Measurements from ENCODE around the gene CELSR1.
A peak's percentile ranks its signal among the peaks of the same experiment; 100 is the strongest.

Gene CELSR1

DNA sequence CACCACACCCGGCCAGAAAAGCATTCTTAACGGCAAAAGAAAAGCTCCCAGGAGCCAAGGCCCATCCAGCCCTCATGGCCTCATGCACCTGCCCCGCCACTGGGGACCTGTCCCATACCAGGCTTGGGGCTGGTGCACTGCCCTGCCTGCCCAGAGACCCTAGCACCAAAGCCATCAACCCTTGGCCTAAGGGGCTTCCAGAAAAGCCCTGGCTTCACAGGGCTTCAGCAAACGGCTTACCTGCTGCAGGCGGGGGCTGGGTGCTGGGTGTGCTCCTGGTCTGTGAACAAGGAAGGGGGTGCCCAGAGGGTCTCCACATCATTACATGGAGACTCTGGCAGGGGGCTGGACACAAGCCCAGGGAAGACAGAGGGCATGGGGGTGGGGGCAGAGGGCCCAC is 89.5 kb downstream of the CELSR1 start:
- H3K4me3 ChIP-seq (ENCODE audit: low read depth, low read length) = no peak overlapping the region
- TF ChIP-seq, protein P1, sequence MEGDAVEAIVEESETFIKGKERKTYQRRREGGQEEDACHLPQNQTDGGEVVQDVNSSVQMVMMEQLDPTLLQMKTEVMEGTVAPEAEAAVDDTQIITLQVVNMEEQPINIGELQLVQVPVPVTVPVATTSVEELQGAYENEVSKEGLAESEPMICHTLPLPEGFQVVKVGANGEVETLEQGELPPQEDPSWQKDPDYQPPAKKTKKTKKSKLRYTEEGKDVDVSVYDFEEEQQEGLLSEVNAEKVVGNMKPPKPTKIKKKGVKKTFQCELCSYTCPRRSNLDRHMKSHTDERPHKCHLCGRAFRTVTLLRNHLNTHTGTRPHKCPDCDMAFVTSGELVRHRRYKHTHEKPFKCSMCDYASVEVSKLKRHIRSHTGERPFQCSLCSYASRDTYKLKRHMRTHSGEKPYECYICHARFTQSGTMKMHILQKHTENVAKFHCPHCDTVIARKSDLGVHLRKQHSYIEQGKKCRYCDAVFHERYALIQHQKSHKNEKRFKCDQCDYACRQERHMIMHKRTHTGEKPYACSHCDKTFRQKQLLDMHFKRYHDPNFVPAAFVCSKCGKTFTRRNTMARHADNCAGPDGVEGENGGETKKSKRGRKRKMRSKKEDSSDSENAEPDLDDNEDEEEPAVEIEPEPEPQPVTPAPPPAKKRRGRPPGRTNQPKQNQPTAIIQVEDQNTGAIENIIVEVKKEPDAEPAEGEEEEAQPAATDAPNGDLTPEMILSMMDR (conservative IDR thresholded peaks at IDR 0.05; ENCODE audit: low read depth, low read length) = no peak
- no peak for DNase-seq (ENCODE audit: low read depth)

DNA sequence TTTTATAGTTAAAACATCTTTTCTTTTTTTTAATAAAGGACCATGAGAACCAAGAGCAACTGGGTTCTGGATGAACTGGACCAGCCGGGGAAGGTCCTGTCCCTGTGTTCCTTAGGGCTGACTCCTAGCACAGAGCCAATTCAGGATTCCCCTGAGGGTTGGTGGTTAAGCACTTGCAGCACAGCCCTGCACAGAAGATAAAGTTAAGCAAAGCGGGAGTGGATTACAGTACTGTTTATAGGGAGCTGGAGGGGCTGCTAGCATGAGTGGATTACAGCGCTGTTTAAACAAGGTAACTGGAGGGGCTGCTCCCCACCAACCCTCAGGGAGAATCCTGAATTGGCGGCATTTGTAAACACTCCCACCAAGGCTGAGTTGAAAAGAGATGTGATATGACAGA is 90.6 kb downstream of the CELSR1 start:
- no peak overlapping the region for H3K4me3 ChIP-seq (ENCODE audit: low read depth, low read length)

GRCh38 chr22:46445771-46446420 is 91.5 kb downstream of the CELSR1 start:
- H3K4me3 ChIP-seq (ENCODE audit: low read depth, low read length) = no peak overlapping the region
- TF ChIP-seq, protein P1 (conservative IDR thresholded peaks at IDR 0.05; ENCODE audit: low read depth, low read length) = no peak
- no peak for DNase-seq (ENCODE audit: low read depth)

More for the DNA sequence above, 90.6 kb downstream of the CELSR1 start:
- DNase-seq (ENCODE audit: low read depth) = peak; percentile 23
- TF ChIP-seq, protein P1 (conservative IDR thresholded peaks at IDR 0.05; ENCODE audit: low read depth, low read length) = no peak

DNA sequence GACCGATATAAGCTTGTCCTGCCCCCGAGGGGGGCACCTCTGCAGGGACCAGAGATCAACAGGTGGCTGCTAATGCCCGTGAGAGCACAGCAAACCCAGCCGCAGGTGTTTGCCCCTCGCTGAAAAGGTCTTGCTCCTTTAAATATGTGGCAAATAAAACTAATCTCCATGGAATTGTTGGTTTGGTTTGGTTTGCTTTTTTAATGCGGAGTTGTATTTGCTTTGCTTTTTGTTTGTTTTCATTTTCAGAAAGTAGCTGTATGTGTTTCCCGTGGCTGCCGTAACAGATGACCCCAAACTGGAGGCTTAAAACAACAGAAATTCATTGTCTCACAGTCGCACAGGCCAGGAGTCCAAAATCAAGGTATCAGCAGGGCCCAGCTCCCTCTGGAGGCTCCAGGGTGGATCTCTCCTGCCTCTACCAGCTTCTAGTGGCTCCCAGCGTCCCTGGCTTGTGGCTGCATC is 93.0 kb downstream of the CELSR1 start:
- TF ChIP-seq, protein P1 (conservative IDR thresholded peaks at IDR 0.05; ENCODE audit: low read depth, low read length) = peak; percentile 33
- no peak overlapping the region for H3K4me3 ChIP-seq (ENCODE audit: low read depth, low read length)
- no peak for DNase-seq (ENCODE audit: low read depth)

DNA sequence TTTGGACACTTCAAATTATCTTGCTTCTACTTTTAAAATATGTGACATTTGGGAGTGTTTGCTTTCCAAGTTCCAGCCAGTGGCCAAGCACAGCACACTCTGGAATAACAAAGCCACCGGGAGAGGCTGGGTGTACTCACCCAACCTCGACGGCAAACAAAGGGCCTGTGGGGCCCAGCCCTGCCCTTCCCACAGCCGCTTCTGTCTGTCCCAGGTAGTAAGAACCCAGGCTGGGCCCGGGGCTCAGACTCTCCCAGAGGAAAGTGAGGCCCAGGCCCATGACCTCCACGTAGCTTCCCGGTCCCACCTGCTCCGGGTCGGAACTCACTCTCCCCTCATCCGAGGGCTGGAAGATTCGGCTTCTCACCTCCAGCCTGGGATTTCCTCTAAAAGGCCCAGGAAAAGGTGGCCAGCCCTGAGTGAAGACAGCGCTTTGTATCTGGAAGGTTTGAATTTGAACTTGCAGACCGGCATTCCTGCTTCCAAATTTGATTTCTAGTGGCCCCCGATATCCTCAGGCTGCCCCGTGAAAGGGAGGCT is 93.5 kb downstream of the CELSR1 start:
- H3K4me3 ChIP-seq (ENCODE audit: low read depth, low read length) = no peak overlapping the region
- DNase-seq (ENCODE audit: low read depth) = no peak
- TF ChIP-seq, protein P1 (conservative IDR thresholded peaks at IDR 0.05; ENCODE audit: low read depth, low read length) = no peak

- TF ChIP-seq, protein P1 (conservative IDR thresholded peaks at IDR 0.05; ENCODE audit: low read depth, low read length) = no peak
- DNase-seq (ENCODE audit: low read depth) = no peak
- no peak overlapping the region for H3K4me3 ChIP-seq (ENCODE audit: low read depth, low read length)
These were observed 95.1 kb downstream of the CELSR1 start for GRCh38 chr22:46442217-46442853.

All from choroid plexus epithelial cell (primary cell).